ENCODE data around the gene FHAD1.

DNA sequence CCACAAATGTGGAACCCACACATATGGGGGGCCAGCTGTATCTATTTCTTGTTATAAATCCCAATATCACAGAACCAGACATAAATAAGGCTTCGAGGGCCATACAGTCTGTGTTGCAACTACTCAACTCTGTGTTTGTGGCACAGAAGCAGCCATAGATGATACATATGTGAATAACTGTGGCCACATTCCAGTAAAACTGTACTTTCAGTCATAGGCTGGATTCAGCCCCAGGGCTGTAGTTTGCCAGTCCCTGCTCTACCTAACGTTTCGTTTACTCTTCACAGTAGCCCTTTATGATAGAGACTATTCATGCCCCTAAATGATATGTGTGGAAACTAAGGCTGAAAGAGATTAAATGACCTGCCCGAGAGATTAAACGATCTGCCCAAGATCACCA is 48.7 kb downstream of the FHAD1 start:
- no peak for TF ChIP-seq POLR2A (IDR thresholded peaks at IDR 0.05; ENCODE audit: low read depth, low read length)
- TF ChIP-seq POLR2AphosphoS5 (IDR thresholded peaks at IDR 0.05; ENCODE audit: insufficient read depth, low read depth, low read length) = no peak
- TF ChIP-seq, protein P1, sequence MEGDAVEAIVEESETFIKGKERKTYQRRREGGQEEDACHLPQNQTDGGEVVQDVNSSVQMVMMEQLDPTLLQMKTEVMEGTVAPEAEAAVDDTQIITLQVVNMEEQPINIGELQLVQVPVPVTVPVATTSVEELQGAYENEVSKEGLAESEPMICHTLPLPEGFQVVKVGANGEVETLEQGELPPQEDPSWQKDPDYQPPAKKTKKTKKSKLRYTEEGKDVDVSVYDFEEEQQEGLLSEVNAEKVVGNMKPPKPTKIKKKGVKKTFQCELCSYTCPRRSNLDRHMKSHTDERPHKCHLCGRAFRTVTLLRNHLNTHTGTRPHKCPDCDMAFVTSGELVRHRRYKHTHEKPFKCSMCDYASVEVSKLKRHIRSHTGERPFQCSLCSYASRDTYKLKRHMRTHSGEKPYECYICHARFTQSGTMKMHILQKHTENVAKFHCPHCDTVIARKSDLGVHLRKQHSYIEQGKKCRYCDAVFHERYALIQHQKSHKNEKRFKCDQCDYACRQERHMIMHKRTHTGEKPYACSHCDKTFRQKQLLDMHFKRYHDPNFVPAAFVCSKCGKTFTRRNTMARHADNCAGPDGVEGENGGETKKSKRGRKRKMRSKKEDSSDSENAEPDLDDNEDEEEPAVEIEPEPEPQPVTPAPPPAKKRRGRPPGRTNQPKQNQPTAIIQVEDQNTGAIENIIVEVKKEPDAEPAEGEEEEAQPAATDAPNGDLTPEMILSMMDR (IDR thresholded peaks at IDR 0.05; ENCODE audit: extremely low read depth in 1 of 2, insufficient read depth in 1 of 2, low read depth in 1 of 2, low read length in 2 of 2) = no peak
- no peak for TF ChIP-seq EZH2 (IDR thresholded peaks at IDR 0.05; ENCODE audit: borderline replicate concordance, low read depth, low read length, severe bottlenecking)
- no peak for TF ChIP-seq GATA2 (IDR thresholded peaks at IDR 0.05; ENCODE audit: insufficient read depth, insufficient read length, low read depth, low read length)

All from endothelial cell of umbilical vein (primary cell).